BLaER1 treated with 17β-estradiol and CSF1 and Interleukin-3, amounts not matched to agents 10 nM and 100 nM (cell line): ENCODE measurements around the gene FMO2.

Experiments used
- H3K27ac ChIP-seq, 11 experiments: shearing (Covaris generic); formaldehyde crosslinking; 2 replicates each; pipeline ENCODE4 v1.8.1; 2022
- H3K27me3 ChIP-seq, 11 experiments: shearing (Covaris generic); formaldehyde crosslinking; 2 replicates each; pipeline ENCODE4 v1.8.1; 2022
- H3K36me3 ChIP-seq, 11 experiments: shearing (Covaris generic); formaldehyde crosslinking; 2 replicates each; pipeline ENCODE4 v1.8.1; 2022
- H3K4me1 ChIP-seq, 10 experiments: shearing (Covaris generic); formaldehyde crosslinking; 2 replicates each; pipeline ENCODE4 v1.8.1; 2022
- H3K4me2 ChIP-seq, 11 experiments: shearing (Covaris generic); formaldehyde crosslinking; 2 replicates each; pipeline ENCODE4 v1.8.1; 2022
- H3K4me3 ChIP-seq, 10 experiments: shearing (Covaris generic); formaldehyde crosslinking; 2 replicates each; pipeline ENCODE4 v1.8.1; 2022
- H3K9ac ChIP-seq, 11 experiments: shearing (Covaris generic); formaldehyde crosslinking; 2 replicates each; pipeline ENCODE4 v1.8.1; 2022
- H3K9me3 ChIP-seq, 11 experiments: shearing (Covaris generic); formaldehyde crosslinking; replicated peaks in 1 of 11; 2 replicates each; pipeline ENCODE4 v1.8.1; 2022
- H4K20me1 ChIP-seq, 11 experiments: shearing (Covaris generic); formaldehyde crosslinking; 2 replicates each; pipeline ENCODE4 v1.8.1; 2022
- Cebpa-rat ChIP-seq, 11 experiments: shearing (Covaris generic); IDR thresholded peaks; 2 replicates each; pipeline ENCODE4 v1.8.1; 2022

Gene FMO2

GRCh38 chr1:171166361-171166760 is 18.7 kb upstream of the FMO2 start:
- no peak overlapping the region for H3K4me3 ChIP-seq
- no peak overlapping the region for H3K9ac ChIP-seq
- H3K27ac ChIP-seq: no peak overlapping the region
- TF ChIP-seq Cebpa-rat (IDR thresholded peaks at IDR 0.05): no peak
- no peaks in the 10 kb centered on the region for H3K36me3 ChIP-seq
- no peak overlapping the region for H3K4me2 ChIP-seq
- no peaks in the 10 kb centered on the region for H3K27me3 ChIP-seq
- no peaks in the 10 kb centered on the region for H4K20me1 ChIP-seq
- peaks cover 6 to 15% (median 11%) of the 10 kb centered on the region in 11 experiments; a peak in 20 of 22 replicates for H3K9me3 ChIP-seq
- peaks cover 0 to 11% (median 7%) of the 10 kb centered on the region in 10 experiments; a peak in 9 of 20 replicates for H3K4me1 ChIP-seq

- Histone ChIP-seq H3K27me3 (no peaks in the 10 kb centered on the region), H3K27ac (no peak overlapping the region), H3K4me1 (peaks cover 0 to 11% (median 4%) of the 10 kb centered on the region in 10 experiments; a peak in 6 of 20 replicates), H3K4me3 (no peak overlapping the region), H3K9ac (no peak overlapping the region), H4K20me1 (no peaks in the 10 kb centered on the region), H3K4me2 (no peak overlapping the region), H3K36me3 (no peaks in the 10 kb centered on the region), H3K9me3 (peaks cover 6 to 15% (median 11%) of the 10 kb centered on the region in 11 experiments; a peak in 20 of 22 replicates)
- TF ChIP-seq Cebpa-rat (IDR thresholded peaks at IDR 0.05): no peak
These were observed 17.3 kb upstream of the FMO2 start for GRCh38 chr1:171167785-171168184.

- Histone ChIP-seq H4K20me1 (no peaks in the 10 kb centered on the region), H3K27me3 (no peaks in the 10 kb centered on the region)
These were observed 12.6 kb upstream of the FMO2 start for GRCh38 chr1:171172471-171172870.

GRCh38 chr1:171173069-171173468 is 12.0 kb upstream of the FMO2 start:
- no peak overlapping the region for H3K27ac ChIP-seq
- H3K9ac ChIP-seq: no peak overlapping the region
- TF ChIP-seq Cebpa-rat (IDR thresholded peaks at IDR 0.05): no peak
- peaks cover 0 to 11% (median 4%) of the 10 kb centered on the region in 10 experiments; a peak in 6 of 20 replicates for H3K4me1 ChIP-seq
- H3K36me3 ChIP-seq: no peaks in the 10 kb centered on the region
- no peak overlapping the region for H3K4me3 ChIP-seq
- no peaks in the 10 kb centered on the region for H3K27me3 ChIP-seq
- H4K20me1 ChIP-seq: no peaks in the 10 kb centered on the region
- 0 out of 22 replicates have a peak overlapping the region, but pooled peaks of 1 of the 11 experiments have one; percentile 5 for H3K4me2 ChIP-seq
- peaks cover 6 to 14% (median 11%) of the 10 kb centered on the region in 11 experiments; a peak in 20 of 22 replicates for H3K9me3 ChIP-seq

More at GRCh38 chr1:171172471-171172870, 12.6 kb upstream of the FMO2 start:
- peaks cover 0 to 11% (median 4%) of the 10 kb centered on the region in 10 experiments; a peak in 6 of 20 replicates for H3K4me1 ChIP-seq
- H3K9ac ChIP-seq: no peak overlapping the region
- H3K36me3 ChIP-seq: no peaks in the 10 kb centered on the region
- TF ChIP-seq Cebpa-rat (IDR thresholded peaks at IDR 0.05): no peak
- no peak overlapping the region for H3K4me2 ChIP-seq
- H3K9me3 ChIP-seq: peaks cover 6 to 15% (median 11%) of the 10 kb centered on the region in 11 experiments; a peak in 20 of 22 replicates
- H3K4me3 ChIP-seq: no peak overlapping the region
- H3K27ac ChIP-seq: no peak overlapping the region

- no peak overlapping the region for H3K4me2 ChIP-seq
- H3K9ac ChIP-seq: no peak overlapping the region
- TF ChIP-seq Cebpa-rat (IDR thresholded peaks at IDR 0.05): no peak
- no peaks in the 10 kb centered on the region for H3K36me3 ChIP-seq
- H3K27me3 ChIP-seq: no peaks in the 10 kb centered on the region
- no peaks in the 10 kb centered on the region for H4K20me1 ChIP-seq
- H3K4me1 ChIP-seq: peaks cover 0 to 11% (median 4%) of the 10 kb centered on the region in 10 experiments; a peak in 6 of 20 replicates
- H3K4me3 ChIP-seq: no peak overlapping the region
- peaks cover 0 to 1% (median 0%) of the 10 kb centered on the region in 11 experiments; a peak in 1 of 22 replicates for H3K9me3 ChIP-seq
- H3K27ac ChIP-seq: no peak overlapping the region
These were observed 10.4 kb upstream of the FMO2 start for GRCh38 chr1:171174560-171175294.

- no peak overlapping the region for H3K4me2 ChIP-seq
- no peaks in the 10 kb centered on the region for H4K20me1 ChIP-seq
- H3K4me3 ChIP-seq: no peak overlapping the region
- no peaks in the 10 kb centered on the region for H3K36me3 ChIP-seq
- TF ChIP-seq Cebpa-rat (IDR thresholded peaks at IDR 0.05): no peak
- no peaks in the 10 kb centered on the region for H3K27me3 ChIP-seq
- H3K4me1 ChIP-seq: peaks cover 0 to 11% (median 8%) of the 10 kb centered on the region in 10 experiments; a peak in 11 of 20 replicates
- H3K9ac ChIP-seq: no peak overlapping the region
- H3K9me3 ChIP-seq: no peaks in the 10 kb centered on the region
- H3K27ac ChIP-seq: no peak overlapping the region
These were observed 7.8 kb upstream of the FMO2 start for GRCh38 chr1:171177261-171177660.

GRCh38 chr1:171179318-171180227 is 5.5 kb upstream of the FMO2 start:
- peaks cover 0 to 11% (median 8%) of the 10 kb centered on the region in 10 experiments; a peak in 10 of 20 replicates for H3K4me1 ChIP-seq
- no peak for TF ChIP-seq Cebpa-rat (IDR thresholded peaks at IDR 0.05)
- H3K4me2 ChIP-seq: no peak overlapping the region
- H3K27ac ChIP-seq: no peak overlapping the region
- H4K20me1 ChIP-seq: no peaks in the 10 kb centered on the region
- H3K27me3 ChIP-seq: no peaks in the 10 kb centered on the region
- no peak overlapping the region for H3K4me3 ChIP-seq
- H3K9me3 ChIP-seq: no peaks in the 10 kb centered on the region
- no peak overlapping the region for H3K9ac ChIP-seq
- H3K36me3 ChIP-seq: no peaks in the 10 kb centered on the region

- Histone ChIP-seq H3K4me3 (no peak overlapping the region), H3K4me1 (peaks cover 0 to 11% (median 8%) of the 10 kb centered on the region in 10 experiments; a peak in 10 of 20 replicates), H3K27ac (no peak overlapping the region), H3K9me3 (no peaks in the 10 kb centered on the region), H3K4me2 (no peak overlapping the region), H3K9ac (no peak overlapping the region), H4K20me1 (no peaks in the 10 kb centered on the region), H3K27me3 (no peaks in the 10 kb centered on the region), H3K36me3 (no peaks in the 10 kb centered on the region)
- no peak for TF ChIP-seq Cebpa-rat (IDR thresholded peaks at IDR 0.05)
These were observed 4.4 kb upstream of the FMO2 start for GRCh38 chr1:171180670-171181069.
